Fibroblast of the aortic adventitia (primary cell): ENCODE results near the gene HLA-DRB1. TPM values are rescaled to one million over a fixed set of nuclear protein-coding genes. Genes with fewer than 3 reads are reported as not detected.

Source experiments
- DNase-seq: peaks from one replicate; pipeline ENCODE4 v3.0.0-alpha.2; 2010; ENCODE audit warnings: low read depth
- H3K4me3 ChIP-seq: 2 replicates; pipeline ENCODE4 v1.5.1; 2011; ENCODE audit warnings: low read depth, mild to moderate bottlenecking, control low read depth, low read length, moderate library complexity
- total RNA-seq: library from RNA; depleted of rRNA; stranded (reverse); fragments of >200 nt; gene quantifications from 2 replicates; pipeline ENCODE4 v1.2.3, GENCODE V29; 2012; ENCODE audit warnings: low replicate concordance
- TF ChIP-seq, protein P1 (sequence below): IDR thresholded peaks from 2 replicates; pipeline ENCODE4 v1.5.1; 2011; ENCODE audit warnings: mild to moderate bottlenecking, low read length, control low read depth, inconsistent platforms; ENCODE audit not compliant: insufficient read depth

Gene HLA-DRB1
- total RNA-seq, 1 donor: 0.09 TPM

- no peak for DNase-seq
- TF ChIP-seq, protein P1, sequence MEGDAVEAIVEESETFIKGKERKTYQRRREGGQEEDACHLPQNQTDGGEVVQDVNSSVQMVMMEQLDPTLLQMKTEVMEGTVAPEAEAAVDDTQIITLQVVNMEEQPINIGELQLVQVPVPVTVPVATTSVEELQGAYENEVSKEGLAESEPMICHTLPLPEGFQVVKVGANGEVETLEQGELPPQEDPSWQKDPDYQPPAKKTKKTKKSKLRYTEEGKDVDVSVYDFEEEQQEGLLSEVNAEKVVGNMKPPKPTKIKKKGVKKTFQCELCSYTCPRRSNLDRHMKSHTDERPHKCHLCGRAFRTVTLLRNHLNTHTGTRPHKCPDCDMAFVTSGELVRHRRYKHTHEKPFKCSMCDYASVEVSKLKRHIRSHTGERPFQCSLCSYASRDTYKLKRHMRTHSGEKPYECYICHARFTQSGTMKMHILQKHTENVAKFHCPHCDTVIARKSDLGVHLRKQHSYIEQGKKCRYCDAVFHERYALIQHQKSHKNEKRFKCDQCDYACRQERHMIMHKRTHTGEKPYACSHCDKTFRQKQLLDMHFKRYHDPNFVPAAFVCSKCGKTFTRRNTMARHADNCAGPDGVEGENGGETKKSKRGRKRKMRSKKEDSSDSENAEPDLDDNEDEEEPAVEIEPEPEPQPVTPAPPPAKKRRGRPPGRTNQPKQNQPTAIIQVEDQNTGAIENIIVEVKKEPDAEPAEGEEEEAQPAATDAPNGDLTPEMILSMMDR: no peak
- H3K4me3 ChIP-seq: no peak overlapping the region
Observed at GRCh38 chr6:32621372-32621771, 31.7 kb upstream of the HLA-DRB1 start.

GRCh38 chr6:32617751-32618150 is 28.1 kb upstream of the HLA-DRB1 start:
- TF ChIP-seq, protein P1: no peak
- H3K4me3 ChIP-seq: no peak overlapping the region
- DNase-seq: no peak

DNA sequence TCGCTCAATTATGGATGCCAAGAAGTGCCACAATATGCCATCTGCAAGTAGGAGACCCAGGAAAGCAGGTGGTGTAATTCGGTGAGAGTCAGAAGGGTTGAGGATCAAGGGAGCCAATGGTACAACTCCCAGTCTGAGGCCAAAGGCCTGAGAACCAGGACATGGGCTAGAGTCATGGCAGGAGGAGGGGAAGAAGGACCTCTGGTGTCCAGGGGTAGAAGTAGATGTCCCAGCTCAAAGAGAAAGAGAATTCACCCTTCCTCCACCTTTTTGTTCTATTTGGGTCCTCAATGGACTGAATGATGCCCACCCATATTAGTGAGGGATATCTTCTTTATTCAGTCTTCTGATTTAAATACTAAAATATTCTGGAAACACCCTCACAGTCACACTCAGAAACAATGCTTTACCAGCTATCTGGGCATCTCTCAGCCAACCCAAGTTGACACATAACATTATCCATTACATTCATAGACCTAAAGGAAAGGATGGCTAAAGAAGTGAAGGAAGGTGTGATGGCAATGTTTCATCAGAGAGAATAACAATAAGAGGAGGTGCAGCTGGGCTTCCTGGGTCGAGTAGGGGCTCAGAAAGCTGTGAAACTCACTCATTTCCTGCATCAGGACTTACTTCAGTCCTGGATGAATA is 26.4 kb upstream of the HLA-DRB1 start:
- TF ChIP-seq, protein P1: no peak
- H3K4me3 ChIP-seq: no peak overlapping the region
- DNase-seq: no peak

DNA sequence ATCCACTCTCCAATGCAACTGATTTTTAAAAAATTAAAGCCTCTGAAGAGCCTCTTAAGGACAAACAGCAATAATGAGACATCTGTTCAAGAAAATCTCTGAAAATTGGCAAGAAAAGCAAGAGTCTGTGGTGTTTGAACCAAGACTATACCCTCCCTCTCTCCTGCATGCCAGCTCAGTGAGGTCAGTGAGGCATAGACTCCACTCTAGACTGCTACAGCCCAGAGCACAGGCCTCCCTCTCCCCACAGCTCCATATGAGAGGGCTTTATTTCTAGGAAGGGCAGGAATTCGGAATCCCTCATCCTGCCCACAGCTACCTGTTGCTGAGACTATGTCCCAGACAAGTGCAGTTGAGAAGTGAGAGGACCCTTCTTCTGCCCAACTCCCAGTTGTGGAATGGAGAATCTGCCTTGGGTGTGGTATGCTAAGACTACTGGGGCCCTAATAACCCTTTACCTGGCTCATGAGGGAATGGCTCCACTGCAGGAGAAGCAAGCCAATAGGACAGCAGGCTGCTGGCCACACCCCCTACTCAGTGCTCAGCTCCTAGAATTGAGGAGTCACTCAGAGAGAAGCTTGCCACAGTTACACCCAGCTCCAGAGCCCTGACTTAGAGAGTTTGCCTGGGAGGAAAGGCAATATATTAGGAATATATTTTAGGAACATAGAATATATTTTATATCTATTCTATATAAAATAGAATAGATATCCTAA is 24.9 kb upstream of the HLA-DRB1 start:
- no peak for DNase-seq
- TF ChIP-seq, protein P1: no peak
- no peak overlapping the region for H3K4me3 ChIP-seq

DNA sequence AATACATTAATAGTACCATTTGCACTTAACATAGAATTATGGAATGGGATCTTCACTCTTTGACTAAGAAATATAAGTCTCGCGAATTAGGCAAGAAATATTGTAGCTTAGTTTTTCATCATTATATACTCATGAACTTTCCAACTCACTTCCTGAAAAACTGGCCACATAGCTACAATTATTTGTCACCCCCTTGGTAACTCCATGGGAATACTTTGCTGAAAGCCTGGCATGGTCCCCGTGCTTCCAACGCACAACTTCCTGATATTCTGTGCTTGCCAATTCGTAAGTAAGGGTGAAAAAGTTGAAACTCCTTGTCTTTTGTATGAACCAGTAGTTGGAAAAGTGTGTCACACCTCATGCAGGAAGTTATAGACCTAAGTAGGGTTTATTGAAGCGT is 23.8 kb upstream of the HLA-DRB1 start:
- TF ChIP-seq, protein P1: no peak
- DNase-seq: no peak
- H3K4me3 ChIP-seq: no peak overlapping the region

- H3K4me3 ChIP-seq: no peak overlapping the region
- DNase-seq: no peak
- TF ChIP-seq, protein P1: no peak
Observed at GRCh38 chr6:32610682-32611296, 21.1 kb upstream of the HLA-DRB1 start.
